GM21825 (cell line): ENCODE data around the gene FBXL17.

Experiments used
- ATAC-seq: cut with Tn5 transposase; IDR thresholded peaks from one replicate; pipeline ENCODE4 v1.9.1; 2021; ENCODE audit warnings: mild to moderate bottlenecking, moderate library complexity; ENCODE audit not compliant: unreplicated experiment

FBXL17 gene

GRCh38 chr5:107871023-107871422, 510.9 kb downstream of the FBXL17 start:
- ATAC-seq = no peak

- ATAC-seq = no peak
Observed at GRCh38 chr5:107869438-107870115, 512.3 kb downstream of the FBXL17 start.

DNA sequence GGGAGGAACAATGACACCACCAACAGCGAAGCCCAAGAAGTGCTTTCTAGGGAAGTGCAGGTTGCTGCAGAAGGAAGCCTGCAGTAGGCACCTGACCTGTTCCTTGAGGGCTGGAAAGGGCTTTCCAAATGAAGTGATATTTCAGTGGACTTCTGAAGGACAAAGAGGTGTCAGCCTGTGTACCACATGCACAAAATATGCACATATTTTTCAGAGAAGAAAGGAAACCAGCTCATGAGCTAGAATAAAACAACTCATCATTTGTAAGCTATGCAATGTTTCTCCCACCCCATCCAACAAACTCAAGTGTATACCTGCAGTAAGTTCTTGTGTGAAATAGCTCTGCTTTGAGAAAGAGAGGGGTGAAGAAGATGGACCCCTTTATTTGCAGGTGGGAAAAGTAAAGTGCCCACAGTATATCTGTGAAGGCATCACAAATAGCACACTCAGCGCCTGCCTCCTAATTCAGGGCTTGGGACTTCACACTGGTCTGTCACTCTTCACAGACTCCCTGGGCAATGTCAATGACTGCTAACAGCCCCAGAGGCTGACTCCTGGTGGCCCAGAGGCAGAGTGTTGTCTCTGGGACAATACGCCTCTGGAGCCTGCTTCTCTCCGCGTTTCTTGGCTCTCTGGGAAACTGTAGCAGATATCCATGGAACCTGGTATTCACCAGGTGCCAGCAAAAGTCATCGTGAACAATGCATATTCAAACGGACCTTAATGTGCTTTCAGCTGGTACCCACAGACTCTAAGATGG, 513.1 kb downstream of the FBXL17 start:
- ATAC-seq = no peak

DNA sequence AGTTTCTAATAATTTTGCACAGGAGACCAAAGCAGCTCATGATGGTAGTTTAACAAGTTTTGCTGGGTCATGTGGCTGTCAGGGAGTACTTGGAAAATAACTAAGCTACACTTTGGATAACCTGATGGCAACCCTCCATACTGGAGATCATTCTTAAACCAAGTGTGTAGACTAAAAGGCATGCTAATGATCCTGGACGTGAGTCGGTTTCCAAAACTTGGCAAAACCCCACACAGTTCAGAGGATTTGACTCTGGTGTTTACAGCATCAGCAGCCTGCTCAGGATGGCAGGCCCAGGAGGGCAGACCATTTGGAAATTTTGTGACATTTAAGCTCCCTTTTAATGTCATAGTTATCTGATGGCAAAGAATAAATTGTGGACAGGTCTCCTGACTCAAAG, 514.6 kb downstream of the FBXL17 start:
- ATAC-seq = no peak

GRCh38 chr5:107864793-107865192, 517.1 kb downstream of the FBXL17 start:
- no peak for ATAC-seq

GRCh38 chr5:107863125-107863524, 518.8 kb downstream of the FBXL17 start:
- no peak for ATAC-seq

DNA sequence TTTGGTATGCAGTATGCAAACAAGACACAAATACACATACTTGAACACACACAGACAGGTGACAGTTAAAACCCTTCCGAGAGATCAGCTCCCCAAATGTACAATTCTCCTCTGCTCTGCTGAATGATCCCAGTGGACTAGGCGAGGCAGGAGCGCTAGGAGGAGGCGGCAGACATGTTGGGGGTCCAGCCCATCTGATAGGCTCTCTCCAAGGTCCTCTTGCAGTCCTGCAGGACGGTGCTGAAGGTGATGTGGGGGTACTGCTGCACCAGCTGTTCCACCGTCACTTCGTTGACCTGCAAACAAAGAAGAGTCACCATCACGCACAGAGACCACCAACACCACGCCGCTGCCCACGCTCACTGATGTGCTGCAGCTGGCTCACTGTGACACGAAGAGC, 520.3 kb downstream of the FBXL17 start:
- ATAC-seq = no peak

GRCh38 chr5:107860044-107860443, 521.9 kb downstream of the FBXL17 start:
- ATAC-seq = no peak

GRCh38 chr5:107858788-107859187, 523.1 kb downstream of the FBXL17 start:
- no peak for ATAC-seq

- no peak for ATAC-seq
Observed at GRCh38 chr5:107858324-107858723, 523.6 kb downstream of the FBXL17 start.

DNA sequence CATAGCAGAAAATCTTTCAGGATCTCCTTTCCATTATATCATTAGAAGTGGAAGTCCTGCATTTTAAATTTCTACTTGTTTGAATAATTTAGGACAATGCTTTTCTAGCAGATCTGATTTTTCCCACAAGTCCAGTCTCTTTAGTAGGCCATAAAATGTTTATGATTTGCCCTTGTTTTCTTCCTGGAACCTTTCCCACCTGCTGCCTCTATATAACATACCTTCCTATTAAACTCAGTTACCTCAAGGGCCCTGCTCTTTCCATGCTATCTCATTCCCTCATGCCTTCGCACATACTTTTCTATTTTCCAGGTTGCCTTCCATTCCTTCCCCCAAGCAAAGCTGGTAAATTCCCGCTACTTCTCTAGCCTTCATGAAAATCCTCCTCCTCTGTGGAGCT, 524.1 kb downstream of the FBXL17 start:
- ATAC-seq = no peak

DNA sequence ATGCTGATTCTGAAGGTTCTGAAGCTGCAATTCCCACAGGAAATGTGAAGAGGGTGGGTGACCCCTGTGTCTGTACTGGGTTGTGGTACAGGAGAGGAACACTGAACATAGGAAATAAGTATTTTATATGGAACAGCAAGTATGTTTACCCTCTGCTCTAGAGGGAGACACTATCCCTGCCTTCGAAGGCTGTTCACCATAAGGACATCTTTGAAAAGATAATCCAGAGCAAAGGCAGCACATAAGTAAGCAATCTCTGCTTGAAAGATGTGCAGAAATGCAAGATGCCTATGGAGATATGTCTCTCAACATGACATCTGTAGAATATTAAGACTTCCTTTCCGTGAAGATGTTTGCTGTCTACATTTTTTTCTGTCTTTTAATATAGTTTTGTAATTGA, 526.7 kb downstream of the FBXL17 start:
- no peak for ATAC-seq

DNA sequence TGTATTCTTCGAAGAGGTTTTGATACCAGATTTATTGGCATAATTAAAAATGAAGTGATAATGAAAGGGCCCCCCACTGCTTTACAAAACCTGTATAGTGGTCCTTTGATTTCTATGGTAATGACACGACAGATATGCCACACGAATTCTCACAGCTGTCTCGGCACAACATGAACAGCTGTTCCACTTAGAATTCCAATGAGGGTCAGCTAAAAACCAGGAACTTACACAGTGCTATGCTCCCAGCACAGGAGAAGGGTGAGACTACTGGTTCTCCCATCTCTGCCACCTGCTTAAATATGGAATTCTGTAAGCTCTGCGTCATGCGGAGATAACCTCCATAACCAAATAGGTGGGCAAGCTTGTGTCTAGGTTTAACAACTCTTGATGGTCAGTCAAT, 528.2 kb downstream of the FBXL17 start:
- ATAC-seq = no peak

DNA sequence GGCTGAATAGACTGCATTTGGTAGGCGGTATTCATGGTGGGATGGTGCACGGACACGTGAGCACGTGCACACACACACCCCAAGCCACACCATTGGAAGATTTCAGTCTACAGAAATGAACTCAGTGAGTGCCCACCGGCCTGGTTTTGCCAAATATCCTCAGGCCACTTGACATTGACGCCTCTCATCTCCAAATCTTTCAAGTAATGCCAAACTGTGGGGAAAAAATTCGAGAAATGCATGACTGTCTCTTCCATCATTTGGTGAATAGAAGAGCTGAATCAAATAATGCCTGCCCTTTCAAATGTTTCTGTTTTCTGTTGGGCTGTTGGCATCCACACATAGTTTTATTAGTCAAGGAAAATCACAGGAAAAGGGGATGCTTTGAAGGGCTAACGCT, 528.9 kb downstream of the FBXL17 start:
- no peak for ATAC-seq

GRCh38 chr5:107849118-107849517, 532.8 kb downstream of the FBXL17 start:
- no peak for ATAC-seq

DNA sequence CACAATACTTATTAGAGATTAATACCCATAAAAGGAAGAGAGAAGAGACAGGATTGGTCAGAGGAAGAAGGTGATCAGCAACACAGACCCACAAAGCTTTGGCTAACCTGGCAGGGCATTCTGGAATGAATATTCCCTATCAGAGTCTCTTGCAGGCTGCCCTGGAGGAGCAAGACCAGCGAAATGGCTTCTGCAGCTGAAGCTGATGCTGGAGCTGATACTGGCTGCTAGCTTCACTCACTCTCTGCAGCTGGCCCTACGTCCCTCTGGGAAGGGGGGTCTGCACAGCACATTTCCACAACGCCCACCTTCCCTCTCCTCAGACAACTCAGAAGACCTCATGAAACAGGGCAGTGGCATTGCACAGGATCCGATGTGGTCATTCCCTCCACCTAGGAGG, 541.3 kb downstream of the FBXL17 start:
- ATAC-seq = no peak

GRCh38 chr5:107840161-107840560, 541.7 kb downstream of the FBXL17 start:
- ATAC-seq = no peak

- no peak for ATAC-seq
Observed at GRCh38 chr5:107835096-107835495, 546.8 kb downstream of the FBXL17 start.

DNA sequence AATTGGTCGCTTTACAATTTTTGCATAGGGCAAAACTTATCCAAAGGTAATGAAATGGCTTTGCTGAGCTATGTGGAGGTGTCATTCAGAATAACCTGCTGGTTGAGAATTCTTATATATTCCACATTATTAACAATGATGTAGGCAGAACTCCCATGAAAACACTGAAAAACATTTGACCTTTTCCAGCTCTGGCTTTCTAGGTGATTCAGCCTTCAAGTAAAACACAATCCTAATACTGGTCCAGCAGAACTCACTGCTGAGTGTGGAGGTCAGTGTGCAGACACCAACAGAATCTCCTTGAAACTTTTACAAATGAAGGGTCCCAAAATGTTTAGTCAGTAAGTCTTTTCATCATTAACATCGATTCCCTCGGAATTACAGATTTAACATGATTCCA, 549.2 kb downstream of the FBXL17 start:
- ATAC-seq = no peak

GRCh38 chr5:107831612-107832395, 550.1 kb downstream of the FBXL17 start:
- no peak for ATAC-seq

DNA sequence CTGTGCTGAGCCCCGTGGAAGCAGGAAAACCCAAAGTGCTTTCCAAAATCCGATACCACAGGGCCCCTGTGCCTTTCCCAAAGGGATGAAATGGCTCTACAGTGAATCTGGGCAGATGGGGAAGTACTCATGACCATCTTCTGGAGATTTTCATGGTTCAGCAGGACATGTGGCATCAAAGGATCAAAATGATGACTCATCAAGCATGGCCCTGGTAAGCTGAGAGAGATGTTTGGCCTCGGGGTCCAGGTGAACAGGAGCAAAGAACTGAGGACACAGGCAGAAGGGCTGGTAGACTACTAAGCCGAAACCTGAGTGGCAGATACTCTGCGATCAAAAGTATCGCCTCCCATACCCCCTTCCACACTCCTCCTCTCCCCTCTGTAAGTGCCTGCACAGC, 551.1 kb downstream of the FBXL17 start:
- no peak for ATAC-seq
